Glutamatergic neuron (in vitro differentiated cells): ENCODE results near the gene PRKCH. TPM values are rescaled to one million over a fixed set of nuclear protein-coding genes. Genes with fewer than 3 reads are reported as not detected.

Experiments
- DNase-seq: peaks from one replicate; pipeline ENCODE4 v3.0.0; 2022
- H3K27ac Mint-ChIP-seq: one replicate; pipeline ENCODE4 v1.8.0; 2020; ENCODE audit warnings: mild to moderate bottlenecking, mixed read lengths, inconsistent platforms; ENCODE audit not compliant: unreplicated experiment
- H3K27me3 Mint-ChIP-seq: one replicate; pipeline ENCODE4 v1.8.0; 2020; ENCODE audit warnings: mild to moderate bottlenecking, moderate library complexity, mixed read lengths, inconsistent platforms; ENCODE audit not compliant: unreplicated experiment
- H3K36me3 Mint-ChIP-seq: one replicate; pipeline ENCODE4 v1.8.0; 2020; ENCODE audit warnings: mild to moderate bottlenecking, mixed read lengths, inconsistent platforms; ENCODE audit not compliant: unreplicated experiment
- H3K4me1 Mint-ChIP-seq: one replicate; pipeline ENCODE4 v1.8.0; 2020; ENCODE audit warnings: mild to moderate bottlenecking, low read depth, mixed read lengths, inconsistent platforms; ENCODE audit not compliant: unreplicated experiment
- H3K4me3 Mint-ChIP-seq: one replicate; pipeline ENCODE4 v1.8.0; 2020; ENCODE audit warnings: mild to moderate bottlenecking, mixed read lengths, inconsistent platforms; ENCODE audit not compliant: unreplicated experiment
- H3K9me3 Mint-ChIP-seq: one replicate; pipeline ENCODE4 v1.8.0; 2020; ENCODE audit warnings: mild to moderate bottlenecking, moderate library complexity, mixed read lengths, inconsistent platforms; ENCODE audit not compliant: unreplicated experiment
- total RNA-seq: library from RNA; stranded (reverse); fragmentation: NEBNext Ultra II Directional; extraction: Animal tissue kit (Norgen Biotek cat#: 25700); gene quantifications from one replicate; pipeline ENCODE4 v1.2.1, GENCODE V29; 2021; ENCODE audit not compliant: unreplicated experiment
- TF ChIP-seq, protein P1 (sequence below): fragments of 200-600 bp; sonication (generic); IDR thresholded peaks from one replicate; pipeline ENCODE4 v1.5.0; 2021; ENCODE audit not compliant: partially characterized antibody, unreplicated experiment

The PRKCH gene
- total RNA-seq, 1 donor from 2014 or later: 0.54 TPM

- Mint-ChIP-seq H3K27me3 (no peaks in the 10 kb centered on the region), H3K36me3 (no peaks in the 10 kb centered on the region)
- no peak for DNase-seq
Observed at GRCh38 chr14:61477712-61478462, 156.5 kb downstream of the PRKCH start.

DNA sequence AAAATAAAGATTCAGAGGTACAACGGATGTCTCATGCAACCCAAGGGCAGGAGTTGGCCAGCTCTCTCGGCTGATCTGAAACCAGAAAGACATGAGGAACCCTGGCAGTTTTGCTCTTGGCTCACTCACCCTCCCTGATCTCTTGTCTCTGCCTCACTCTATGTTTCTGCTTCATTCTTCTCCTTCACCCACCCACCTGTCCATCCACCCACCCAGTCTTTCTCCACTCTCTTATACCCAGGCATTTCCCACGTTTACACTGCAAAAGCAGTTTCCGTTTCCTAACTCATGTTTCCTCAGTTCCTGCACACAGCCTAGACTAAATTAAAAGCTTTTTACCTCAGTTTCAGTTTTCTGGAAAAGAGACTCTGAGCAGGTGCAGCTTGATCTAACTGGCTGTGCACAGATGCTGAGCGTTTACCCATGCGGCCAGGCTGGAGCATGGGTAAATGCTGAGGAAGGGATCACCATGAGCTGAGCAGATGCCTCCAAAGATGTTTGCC, 157.6 kb downstream of the PRKCH start:
- H3K9me3 Mint-ChIP-seq: no peaks in the 10 kb centered on the region
- no peak overlapping the region for H3K27ac Mint-ChIP-seq
- TF ChIP-seq, protein P1, sequence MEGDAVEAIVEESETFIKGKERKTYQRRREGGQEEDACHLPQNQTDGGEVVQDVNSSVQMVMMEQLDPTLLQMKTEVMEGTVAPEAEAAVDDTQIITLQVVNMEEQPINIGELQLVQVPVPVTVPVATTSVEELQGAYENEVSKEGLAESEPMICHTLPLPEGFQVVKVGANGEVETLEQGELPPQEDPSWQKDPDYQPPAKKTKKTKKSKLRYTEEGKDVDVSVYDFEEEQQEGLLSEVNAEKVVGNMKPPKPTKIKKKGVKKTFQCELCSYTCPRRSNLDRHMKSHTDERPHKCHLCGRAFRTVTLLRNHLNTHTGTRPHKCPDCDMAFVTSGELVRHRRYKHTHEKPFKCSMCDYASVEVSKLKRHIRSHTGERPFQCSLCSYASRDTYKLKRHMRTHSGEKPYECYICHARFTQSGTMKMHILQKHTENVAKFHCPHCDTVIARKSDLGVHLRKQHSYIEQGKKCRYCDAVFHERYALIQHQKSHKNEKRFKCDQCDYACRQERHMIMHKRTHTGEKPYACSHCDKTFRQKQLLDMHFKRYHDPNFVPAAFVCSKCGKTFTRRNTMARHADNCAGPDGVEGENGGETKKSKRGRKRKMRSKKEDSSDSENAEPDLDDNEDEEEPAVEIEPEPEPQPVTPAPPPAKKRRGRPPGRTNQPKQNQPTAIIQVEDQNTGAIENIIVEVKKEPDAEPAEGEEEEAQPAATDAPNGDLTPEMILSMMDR: no peak
- H3K4me3 Mint-ChIP-seq: no peak overlapping the region
- H3K27me3 Mint-ChIP-seq: no peaks in the 10 kb centered on the region
- no peak for DNase-seq
- H3K36me3 Mint-ChIP-seq: no peaks in the 10 kb centered on the region
- peaks cover 3% of the 10 kb centered on the region for H3K4me1 Mint-ChIP-seq

More at GRCh38 chr14:61477712-61478462, 156.5 kb downstream of the PRKCH start:
- Mint-ChIP-seq H3K4me1 (peaks cover 3% of the 10 kb centered on the region), H3K4me3 (no peak overlapping the region), H3K9me3 (no peaks in the 10 kb centered on the region), H3K27ac (no peak overlapping the region)
- TF ChIP-seq, protein P1: no peak

GRCh38 chr14:61479746-61480502, 158.5 kb downstream of the PRKCH start:
- H3K27ac Mint-ChIP-seq: no peak overlapping the region

DNA sequence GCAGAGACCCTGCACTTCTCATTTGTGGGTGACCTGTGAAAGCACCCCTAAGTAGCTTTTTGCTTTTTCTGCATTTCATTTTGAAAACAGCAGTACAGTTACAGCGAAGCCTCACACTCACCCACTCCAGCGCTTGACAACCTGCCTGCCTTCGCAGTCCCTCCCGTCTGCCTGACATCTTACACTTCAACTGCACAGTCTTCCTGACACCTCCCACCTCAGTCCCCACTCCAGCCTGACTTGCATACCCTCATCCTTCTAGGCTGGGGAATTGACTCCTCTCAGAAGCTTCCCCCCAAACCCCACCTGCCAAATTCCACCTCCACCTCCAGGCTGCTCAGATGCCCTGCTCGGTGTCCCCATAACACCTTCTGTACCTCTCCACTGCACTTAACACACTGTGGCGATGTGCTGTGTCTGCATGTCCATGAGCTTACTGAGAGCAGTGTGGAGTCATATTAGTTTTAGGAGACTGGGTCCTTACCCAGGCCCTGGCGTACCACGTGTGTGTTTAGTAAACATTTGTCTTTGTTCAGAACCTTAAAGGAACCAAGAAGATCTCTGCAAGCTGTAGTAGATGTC, 159.4 kb downstream of the PRKCH start:
- no peaks in the 10 kb centered on the region for H3K36me3 Mint-ChIP-seq
- no peak overlapping the region for H3K27ac Mint-ChIP-seq
- DNase-seq: no peak
- peaks cover 3% of the 10 kb centered on the region for H3K4me1 Mint-ChIP-seq
- no peaks in the 10 kb centered on the region for H3K9me3 Mint-ChIP-seq
- no peak overlapping the region for H3K4me3 Mint-ChIP-seq
- no peaks in the 10 kb centered on the region for H3K27me3 Mint-ChIP-seq
- TF ChIP-seq, protein P1: no peak

More at GRCh38 chr14:61479746-61480502, 158.5 kb downstream of the PRKCH start:
- Mint-ChIP-seq H3K9me3 (no peaks in the 10 kb centered on the region), H3K4me3 (no peak overlapping the region), H3K36me3 (no peaks in the 10 kb centered on the region), H3K27me3 (no peaks in the 10 kb centered on the region), H3K4me1 (peaks cover 3% of the 10 kb centered on the region)
- TF ChIP-seq, protein P1: no peak
- no peak for DNase-seq
